Measurements from ENCODE around the gene SHBG.

DNA sequence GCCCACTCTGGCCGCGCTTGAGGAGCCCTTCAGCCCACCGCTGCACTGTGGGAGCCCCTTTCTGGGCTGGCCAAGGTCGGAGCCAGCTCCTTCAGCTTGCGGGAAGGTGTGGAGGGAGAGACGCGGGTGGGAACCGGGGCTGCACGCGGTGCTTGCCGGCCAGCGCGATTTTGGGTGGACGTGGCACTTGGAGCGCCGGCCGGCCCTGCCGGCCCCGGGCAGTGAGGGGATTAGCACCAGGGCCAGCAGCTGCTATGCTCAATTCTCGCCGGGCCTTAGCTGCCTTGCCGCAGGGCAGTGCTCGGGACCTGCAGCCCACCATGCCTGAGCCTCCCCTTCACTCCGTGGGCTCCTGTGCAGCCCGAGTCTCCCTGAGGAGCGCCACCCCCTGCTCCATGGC is 10.8 kb downstream of the SHBG start:
- TF ChIP-seq GATA2 (IDR thresholded peaks at IDR 0.05; ENCODE audit: low read depth, low read length) (no peak), GATA3 (IDR thresholded peaks at IDR 0.05; ENCODE audit: low read depth, low read length) (no peak)

Data from SH-SY5Y (cell line).